CD4-positive, alpha-beta T cell treated with Interleukin-12 subunit alpha and Interleukin-12 subunit beta, for 1 hour (primary cell): Measurements from ENCODE around the gene PLET1.

ENCODE experiments used
- DNase-seq: peaks from one replicate; pipeline ENCODE4 v3.0.0-alpha.2; 2020

PLET1 gene, protein sequence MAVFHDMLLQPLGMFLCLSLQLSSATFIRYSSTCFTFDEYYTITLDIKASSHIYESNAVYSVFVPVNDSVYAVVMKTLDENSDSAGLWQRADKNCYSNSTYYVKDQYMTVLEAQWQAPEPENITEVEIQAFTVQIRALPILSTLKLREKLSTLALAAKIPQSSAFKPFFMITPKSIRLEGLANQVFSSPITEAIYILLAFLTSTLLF

DNA sequence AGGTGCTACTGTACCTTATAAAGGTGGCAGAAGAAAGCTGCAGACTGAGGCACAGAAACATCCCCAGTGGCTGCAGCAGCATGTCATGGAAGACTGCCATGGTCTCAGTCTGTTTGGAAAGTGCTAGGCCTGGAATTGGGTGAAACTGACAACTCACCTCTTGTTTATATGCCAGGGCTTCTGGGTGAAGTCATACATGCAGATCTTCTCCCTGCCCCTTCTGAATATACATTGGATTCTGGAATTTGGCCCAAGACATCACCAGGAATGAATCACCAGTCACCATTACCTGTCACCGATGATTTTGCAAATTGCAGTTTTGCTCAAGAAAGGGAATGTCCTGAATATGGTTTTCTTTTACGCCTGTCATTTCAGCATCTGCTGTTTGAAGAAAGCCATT, at the start of gene PLET1:
Gene PLET1, minus strand, starts transcription at position 371 of the 400 bp plus-strand sequence. Its CDS starts 271 bp downstream, at position 100.
- DNase-seq: no peak

DNA sequence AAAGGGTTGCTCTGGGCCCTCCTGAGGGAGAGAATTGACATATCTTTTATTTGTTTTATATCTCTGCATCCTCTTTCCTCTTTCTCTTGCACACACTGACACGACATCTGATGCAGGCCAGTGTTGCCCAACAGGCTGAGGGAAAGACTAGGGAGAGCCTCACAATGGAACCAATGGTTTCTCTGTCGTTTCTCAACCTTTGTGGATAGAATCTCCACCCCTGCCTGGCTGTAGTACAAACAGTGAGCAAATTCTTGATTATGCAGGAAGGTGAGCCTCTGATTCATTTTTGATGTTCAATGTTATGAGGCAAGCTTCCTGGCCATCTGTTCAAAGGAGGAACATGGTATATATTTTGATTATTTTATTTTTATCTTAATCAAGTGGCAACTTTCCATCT, 49.8 kb upstream of the PLET1 start:
- DNase-seq: no peak

DNA sequence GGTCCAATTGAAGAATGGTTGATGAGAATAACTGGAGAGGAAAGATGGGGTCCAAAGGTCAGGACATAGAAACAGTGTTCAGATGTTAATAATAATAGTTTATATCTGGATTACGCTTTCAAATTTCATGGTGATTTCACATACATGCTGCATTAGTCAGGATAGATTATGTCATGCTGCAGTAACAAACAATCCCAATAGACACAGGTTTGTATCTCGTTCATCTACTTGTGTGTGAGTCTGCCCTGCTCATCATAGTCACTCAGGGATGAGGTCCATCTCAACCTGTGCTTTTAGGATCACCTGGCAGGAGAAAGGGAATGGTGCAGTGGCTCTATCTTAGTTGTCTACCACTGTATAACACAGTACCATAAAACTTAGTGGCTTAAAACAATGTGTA, 48.0 kb upstream of the PLET1 start:
- no peak for DNase-seq

DNA sequence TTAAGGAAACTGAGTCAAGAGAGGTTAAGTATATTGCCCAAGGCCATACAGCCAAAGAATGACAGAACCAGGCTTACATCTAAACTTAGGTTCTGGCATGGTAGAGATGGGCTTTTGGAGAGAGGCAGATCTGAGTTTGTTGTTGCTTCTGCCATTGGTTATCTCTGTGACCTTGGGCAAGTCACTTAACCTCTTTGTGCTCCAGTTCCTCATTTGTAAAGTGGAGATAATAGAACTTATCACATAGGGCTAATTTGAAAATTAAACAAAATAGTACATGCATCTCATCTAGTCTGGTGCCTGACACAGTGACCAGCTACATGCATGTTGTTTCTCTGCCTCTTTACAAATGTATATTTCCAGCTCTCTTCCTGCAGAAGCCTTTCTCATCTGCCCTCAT, 47.0 kb upstream of the PLET1 start:
- no peak for DNase-seq

DNA sequence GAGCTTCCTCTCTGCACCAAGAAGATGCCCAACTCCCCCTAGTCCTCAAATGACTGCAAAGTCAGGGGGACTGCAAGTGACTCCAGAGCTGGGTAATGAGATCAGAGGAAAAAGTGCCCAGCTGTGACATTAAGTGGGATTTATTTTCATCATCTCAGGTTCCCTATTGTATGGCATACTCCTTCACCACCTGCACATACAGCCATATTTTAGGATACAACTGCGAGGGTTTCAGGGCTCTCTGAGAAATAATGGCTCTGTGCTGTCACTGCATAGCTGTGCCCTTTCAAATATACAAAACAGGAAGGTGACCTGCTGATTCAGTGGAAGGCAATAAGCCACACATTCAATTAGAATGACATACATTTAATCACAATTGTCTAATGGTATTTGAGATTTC, 45.6 kb upstream of the PLET1 start:
- no peak for DNase-seq

DNA sequence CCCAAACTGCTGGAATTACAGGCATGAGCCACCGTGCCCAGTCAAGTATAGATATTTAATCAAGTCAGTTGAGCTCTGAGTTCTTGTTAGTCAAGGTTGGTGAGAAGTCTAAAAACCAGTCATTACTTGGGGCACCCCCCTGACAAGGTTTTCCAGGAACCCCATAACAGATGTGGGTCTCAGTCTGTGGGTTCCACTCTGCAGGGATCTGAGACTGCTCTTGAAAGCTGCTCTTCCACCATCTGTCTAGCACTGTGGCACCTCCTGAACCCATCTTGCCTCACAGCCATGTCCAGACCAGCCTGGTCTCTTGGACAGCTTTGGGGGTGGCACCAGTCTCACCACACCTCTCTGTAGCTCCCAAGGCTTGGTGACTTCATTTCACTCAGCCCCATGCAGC, 44.3 kb upstream of the PLET1 start:
- no peak for DNase-seq

DNA sequence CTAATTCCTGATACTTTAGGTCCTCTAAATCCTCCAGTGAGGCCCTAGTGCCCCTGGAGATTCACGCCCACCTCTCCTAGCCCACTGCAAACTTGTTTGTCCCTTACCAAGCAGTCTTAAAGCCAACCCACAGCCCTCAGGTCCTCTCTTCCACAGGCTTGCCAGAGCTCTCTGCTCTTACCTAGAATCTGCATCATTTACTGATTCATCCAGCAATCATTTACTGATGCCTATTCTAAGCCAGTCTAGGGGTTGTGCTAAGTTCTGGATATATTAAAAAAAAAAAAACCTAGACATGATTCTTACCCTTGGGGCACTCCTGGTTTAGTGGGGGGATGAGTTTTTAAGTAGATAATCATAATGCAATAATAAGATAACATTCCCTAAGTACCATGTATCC, 43.0 kb upstream of the PLET1 start:
- no peak for DNase-seq

DNA sequence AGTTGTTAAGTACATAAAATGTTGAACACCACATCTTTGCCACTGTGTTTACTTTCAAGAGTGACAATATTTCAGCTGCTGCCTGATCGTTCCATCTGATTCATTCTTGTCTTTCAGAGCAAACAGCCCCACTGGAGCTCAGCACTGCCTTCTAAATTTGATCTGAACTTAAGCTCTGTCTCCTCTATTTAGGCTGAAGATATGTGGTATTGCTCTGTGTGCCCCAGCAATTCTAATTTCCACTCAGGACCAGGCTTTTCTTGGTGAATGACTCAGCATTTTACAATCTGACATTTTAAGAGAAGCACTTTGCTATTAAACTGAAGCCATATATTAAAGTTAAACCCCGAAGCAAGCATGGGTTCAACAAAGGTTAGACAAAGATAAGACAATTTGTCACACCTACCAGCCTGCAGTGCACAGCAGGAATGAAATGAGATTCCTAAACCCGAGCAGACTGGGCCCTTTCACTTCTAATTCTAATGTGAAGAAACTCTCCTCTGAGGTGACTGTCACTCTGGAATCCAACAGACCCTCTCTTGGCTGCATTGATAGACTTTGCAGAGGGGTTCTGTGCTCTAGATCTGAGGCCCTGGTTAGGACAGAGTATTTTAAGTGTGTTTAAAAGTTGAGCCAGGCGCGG, 41.7 kb upstream of the PLET1 start:
- no peak for DNase-seq

DNA sequence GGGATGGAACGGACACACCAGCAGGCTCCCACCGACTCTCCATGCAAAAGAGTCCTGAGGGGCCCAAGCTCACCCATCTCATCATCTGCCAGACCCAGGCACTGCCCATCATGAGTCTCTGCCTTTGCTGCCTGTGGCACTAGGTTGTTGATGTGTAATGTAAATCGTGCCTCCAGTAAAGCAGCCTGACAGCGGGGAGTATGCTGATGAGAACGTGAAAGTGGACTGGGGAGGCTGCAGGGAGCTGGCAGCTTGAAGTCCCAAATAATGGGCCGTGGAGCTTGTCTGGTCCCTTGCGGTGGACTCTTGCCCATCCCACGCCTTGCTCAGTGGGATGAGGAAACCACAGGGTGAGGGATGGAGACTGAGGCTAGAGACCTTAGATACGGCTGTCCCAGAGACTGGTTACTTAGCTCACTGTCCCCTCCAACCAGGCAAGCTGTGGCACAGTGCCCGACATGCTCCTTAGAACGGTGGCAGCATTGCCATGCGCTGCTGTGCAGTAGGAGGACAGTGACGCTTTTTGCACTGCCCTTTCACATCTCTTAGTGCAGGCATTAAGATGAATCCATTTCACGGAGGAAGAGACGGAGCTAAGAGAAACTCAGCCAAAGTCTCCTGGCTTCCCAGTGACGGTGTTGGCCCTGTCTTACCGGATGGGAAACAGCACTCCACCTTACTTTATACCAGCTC, 39.6 kb upstream of the PLET1 start:
- DNase-seq: no peak

DNA sequence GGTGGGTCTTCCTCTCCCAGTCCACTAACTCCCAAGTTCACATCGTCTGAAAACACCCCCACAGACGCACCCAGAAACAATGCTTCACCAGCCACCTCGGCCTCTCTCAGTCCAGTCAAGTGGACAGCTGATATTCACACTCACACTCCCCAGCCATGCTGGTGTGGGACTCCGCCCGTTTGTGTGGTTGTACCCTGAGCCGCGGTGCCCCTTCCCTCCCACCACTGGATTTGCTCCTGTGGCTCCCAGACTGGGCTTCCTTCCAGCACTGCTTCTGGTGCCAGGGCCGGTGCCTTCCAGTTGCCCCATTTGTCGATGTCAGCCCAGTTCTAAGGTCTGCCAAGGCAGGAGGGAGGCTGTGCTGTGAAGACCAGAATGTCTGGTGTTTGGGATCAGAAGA, 37.9 kb upstream of the PLET1 start:
- no peak for DNase-seq

DNA sequence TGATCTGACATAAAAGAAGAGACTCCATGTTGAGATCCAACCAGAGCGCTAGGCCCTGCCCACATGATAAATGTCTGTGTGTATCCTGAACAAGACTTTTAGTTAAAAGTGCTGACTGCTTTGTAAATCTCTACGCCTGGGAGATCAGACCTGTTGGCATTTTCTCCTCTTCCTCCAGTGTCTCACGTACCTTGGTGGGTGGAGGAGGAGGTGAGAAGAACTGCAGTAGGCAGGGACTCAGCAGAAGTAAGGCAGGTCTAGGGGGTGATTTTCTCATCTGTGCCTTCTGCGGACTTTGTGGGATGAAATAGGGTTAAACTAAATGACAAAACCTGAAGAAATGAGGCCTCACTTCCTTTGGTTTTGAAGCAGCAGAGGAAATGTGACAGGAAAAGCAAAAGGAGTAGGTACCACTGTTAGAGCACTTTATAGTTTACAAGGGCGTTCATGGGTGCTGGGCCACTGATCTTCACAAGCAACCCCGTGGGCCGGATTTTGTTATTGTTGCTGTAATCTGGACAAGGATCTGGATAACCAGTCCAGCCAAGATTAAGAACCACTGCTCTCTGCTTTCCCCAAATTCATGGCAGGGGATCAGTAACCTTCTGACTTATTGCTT, 36.7 kb upstream of the PLET1 start:
- no peak for DNase-seq

DNA sequence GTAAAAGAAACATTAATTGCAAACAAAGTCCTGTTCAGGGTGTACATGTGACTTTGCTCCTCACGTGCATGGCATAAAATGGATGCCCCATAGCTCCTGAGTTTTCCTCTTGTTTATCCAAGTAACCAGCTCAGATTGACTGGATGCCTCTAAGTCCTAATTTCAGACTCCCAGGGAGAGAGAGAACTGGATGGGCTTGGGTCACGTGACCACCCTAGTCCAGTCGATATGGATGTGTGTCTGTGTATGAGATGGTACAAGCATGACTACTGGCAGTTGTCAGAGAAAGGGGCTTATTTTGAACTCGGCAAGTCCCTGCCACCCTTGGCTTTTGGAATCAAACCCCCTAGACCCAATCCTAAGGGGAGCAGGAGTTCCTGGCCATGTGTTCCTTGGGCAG, 35.4 kb upstream of the PLET1 start:
- DNase-seq: no peak

DNA sequence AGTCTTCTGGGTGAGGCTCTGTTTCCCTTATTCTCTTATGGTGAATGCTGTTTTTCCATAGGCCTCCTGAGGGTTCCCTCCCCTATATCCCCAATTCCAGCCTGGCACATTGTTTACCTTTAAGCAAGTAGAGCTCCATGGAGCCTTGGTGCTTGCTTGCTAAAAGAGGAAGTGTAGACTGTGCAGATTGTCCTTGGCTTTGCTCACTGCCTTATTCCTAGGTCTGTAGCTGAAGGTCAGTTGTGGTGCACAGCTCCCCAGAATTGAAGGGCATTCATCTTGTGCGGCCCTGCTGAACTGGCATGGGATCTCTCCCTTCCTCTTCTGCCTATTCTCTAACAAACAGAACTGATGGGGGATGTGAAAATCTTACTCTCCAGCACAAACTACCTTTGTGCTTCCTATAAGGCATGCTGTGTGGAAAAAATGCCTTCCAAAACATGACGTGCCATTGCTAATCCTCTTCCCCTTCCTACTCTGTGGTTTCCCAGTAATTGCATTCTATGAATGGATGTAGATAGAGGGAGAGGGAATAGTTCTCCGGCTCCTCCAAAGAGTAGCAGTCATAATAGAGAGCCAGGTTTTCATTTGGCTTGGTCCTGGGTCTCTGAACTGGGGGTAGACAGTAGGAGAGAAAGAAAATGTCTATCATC, 34.2 kb upstream of the PLET1 start:
- no peak for DNase-seq

DNA sequence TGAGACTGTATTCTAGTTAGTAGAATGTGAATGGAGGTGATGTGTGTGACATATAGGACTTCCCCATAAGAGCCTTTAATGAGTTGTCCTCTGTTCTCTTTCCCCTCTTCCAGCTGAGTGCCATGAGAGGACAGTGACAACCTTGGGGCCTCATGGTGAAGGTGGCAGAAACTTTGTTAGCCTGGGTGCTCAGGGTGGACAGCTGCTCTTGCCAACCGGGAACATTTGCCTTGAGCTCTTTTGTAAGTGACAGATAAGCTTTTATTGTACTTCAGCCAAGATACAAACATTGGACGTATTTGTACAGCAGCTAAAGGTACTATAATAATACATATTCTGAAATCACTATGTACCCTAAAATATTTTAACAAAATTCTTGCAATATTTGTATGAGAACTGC, 33.0 kb upstream of the PLET1 start:
- no peak for DNase-seq

DNA sequence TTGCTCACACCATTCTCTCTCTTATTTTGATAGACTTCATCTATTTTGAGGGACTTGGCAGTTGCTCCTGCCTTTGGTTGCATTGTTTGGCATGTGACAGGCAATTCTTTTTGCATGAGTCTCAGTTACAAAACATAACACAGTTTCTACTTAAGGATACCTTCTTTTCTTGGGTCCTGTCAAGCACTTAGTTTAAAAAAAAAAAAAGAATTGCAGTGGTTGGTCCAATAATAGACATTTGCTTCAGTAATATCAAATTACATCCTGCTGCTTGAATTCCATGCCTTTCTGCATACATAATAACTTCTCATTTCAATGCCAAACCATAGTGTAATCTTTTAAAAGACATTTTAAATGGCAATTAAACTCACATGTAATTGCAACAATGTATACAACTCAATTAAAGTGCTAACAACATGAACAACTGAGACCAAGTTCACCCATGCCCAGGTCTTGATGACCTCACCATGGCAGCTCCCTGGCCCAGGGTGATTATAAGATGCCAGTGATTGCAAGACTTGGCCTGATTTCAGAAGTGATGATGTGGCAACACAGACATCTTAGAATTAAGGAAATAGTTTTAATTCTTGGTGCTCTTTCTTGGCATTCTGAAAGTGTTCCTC, 32.2 kb upstream of the PLET1 start:
- no peak for DNase-seq

DNA sequence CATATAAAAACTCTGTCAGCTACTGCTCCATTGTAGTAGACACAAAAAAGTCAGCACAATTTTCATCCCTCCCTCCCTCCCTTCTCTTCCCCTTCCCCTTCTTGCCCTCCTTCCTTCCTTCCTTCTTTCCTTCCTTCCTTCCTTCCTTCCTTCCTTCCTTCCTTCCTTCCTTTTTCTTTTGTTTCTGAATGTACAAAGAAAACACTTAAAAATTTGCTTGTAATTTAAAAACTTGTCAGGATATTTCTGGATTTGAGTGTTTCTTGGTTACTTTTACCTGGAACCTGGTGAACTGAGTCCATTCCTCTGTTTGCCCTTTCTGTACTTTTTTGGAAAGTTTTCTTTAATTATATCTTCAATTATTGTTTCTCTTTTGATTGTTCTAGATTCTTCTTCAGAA, 31.5 kb upstream of the PLET1 start:
- DNase-seq: no peak

DNA sequence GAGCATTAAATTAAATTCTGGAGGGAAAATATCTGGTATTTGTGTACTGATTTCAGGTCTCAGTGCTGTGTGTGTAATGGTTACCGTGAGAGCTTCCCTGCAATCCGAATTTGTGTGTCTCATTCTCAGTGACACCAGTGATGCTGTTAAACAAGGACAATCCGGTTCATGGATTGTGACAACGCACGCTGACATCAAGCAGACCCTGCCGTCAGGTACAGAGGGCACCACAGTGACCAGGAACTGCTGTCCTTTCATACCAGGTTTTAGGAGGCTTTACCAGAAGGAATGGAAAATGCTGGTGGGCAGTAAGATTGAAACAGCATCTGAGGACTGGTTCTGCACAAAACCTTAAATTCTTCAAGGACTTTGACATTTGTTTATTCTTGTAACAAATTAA, 30.5 kb upstream of the PLET1 start:
- DNase-seq: no peak

DNA sequence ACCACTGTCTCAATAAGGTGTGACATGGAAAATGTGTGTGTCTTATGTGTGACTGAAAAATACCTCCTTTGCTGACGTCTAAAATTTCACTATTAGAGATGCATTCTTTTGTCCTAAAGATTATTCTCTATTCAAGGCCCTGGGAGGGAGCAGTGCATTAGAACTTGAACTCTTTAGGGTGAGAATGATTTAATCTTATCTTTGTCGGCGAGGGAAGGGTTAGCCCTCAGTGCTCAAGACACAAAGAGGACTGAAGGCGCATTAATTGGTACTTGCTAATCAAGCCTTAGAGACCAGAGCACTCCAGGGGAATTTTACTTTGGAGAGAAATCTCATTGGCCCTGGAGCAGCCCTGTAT, 29.8 kb upstream of the PLET1 start:
- DNase-seq: no peak

DNA sequence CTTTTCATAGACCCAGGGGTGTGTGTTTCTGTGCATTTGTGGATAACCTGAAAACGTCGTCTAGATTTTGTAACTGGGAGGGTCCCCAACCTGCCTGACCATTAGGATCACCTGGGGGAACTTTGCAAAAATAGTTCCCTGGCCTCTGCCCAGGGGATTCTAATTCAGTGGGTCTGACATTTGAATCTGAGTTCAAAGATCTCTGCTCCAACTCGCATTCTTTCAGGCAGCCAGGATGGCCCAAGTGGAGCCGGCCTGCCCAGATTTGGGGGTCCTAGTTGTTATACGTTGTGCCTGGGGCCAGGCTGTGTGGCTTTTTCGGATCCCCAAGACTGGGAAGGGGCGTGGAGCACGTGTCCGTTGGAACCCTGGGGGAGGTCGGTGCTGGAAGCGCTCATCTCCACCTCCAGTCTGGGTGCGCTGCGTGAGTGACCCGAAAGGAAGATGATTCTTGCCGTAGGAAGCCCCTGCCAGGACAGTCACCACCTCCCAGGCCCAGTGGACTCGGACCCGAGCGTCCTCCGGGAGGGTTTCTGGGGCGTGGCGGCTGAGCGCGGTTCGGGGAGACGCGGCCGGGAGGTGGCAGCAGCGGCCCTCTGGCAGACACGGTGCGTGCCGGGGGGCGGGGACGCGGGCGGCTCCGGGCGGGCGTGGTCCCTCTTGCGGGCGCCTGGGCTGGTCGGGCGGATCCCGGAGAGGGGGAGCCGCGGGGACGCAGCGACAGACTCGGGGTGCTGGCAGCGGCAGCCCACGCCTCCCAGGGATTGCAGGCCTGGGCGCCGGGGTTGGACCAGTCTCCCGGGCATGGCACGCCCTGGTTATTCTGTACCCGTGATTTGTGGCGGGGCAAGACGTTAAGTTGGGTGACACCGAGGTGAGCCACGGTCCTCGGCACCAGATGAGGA, 29.2 kb upstream of the PLET1 start:
- DNase-seq: peak; percentile 84

DNA sequence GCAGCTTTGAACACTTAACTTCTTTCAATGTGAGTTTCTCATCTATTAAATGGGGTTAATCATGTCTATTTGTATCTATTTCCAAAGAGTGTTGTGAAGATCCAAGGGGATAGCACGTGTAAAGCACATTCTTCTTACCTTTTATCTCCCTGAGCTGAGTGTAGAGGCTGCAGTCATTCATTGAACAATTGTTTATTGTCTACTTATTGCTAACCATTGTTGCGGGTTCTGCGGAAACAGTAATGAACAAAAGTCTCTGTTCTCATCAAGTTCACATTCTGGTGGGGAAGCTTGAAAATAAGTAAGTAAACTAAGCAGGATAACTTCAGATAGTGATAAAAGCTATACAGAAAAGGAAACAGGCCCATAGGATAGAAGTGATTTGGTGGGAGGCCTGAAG, 27.4 kb upstream of the PLET1 start:
- DNase-seq: no peak

DNA sequence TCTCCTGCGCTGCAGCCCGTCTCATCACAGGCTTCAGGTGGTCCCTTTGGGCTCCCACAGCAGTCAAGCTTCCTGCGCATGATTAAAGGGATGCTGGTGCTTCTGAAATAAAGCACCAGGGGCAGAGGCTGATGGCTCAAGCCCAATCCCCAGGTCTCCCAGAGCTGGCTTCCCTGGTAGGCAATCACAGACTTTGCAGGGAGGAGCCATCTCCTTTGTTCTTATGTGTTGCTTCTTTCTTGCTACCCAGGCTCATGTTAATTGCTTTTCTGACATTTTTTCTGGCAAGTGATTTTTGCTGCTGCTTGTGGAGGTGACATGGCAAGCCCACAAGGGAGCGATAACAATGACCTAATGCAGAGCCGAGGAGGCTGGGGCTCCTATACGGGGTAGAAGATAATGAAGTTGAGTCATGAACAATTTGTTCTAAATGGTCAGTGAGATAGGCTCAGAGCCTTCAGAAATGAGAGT, 25.2 kb upstream of the PLET1 start:
- DNase-seq: no peak

DNA sequence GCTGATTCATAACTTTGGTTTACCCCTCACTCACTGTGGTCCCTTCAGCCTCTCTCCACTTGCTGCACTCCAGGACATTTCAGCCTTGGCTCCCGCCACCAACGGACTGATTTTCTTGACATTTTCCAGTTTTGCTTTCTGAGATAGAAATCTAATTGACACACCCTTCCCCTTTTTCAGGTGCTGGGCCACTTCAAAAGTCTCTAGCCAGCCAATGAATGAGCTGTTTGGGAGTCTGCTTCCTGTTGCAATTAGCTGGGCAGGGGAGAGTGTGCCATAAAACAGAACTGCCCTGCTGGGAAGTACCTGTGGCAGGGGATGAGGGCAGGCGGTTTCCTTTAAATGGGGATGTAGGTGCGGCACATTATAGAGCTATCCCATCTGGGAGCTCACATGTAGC, 21.1 kb upstream of the PLET1 start:
- no peak for DNase-seq
